H1 (cell line): ENCODE results near the gene HSF2.

Experiments
- BRCA1 ChIP-seq: IDR thresholded peaks from 2 replicates; pipeline ENCODE4 v1.6.1; 2012; ENCODE audit warnings: low read depth, low read length, improper control_type of control experiment
- EP300 ChIP-seq, 2 experiments: IDR thresholded peaks; 1 replicate in 1 of 2; 2 replicates in 1 of 2; pipeline ENCODE4 v1.6.1; 2011 to 2012; ENCODE audit warnings: low read depth in 2 of 2, low read length in 2 of 2, mild to moderate bottlenecking in 2 of 2, borderline replicate concordance in 1 of 2, inconsistent platforms in 1 of 2, moderate library complexity in 1 of 2
- EZH2 ChIP-seq: fragments of 200-600 bp; sonication (generic); IDR thresholded peaks from 2 replicates; pipeline ENCODE4 v1.7.1; 2012; ENCODE audit warnings: low read depth, mild to moderate bottlenecking, moderate library complexity, low read length, inconsistent platforms; ENCODE audit not compliant: severe bottlenecking
- FOSL1 ChIP-seq: IDR thresholded peaks from 2 replicates; pipeline ENCODE4 v1.6.1; 2011; ENCODE audit warnings: mild to moderate bottlenecking, low read depth, low read length, moderate library complexity; ENCODE audit not compliant: insufficient read depth
- POLR2AphosphoS5 ChIP-seq: IDR thresholded peaks from 2 replicates; pipeline ENCODE4 v1.6.1; 2011; ENCODE audit warnings: low read depth, low read length
- RFX5 ChIP-seq: IDR thresholded peaks from 2 replicates; pipeline ENCODE4 v1.6.1; 2011; ENCODE audit warnings: low read depth, low read length, improper control_type of control experiment, borderline replicate concordance
- ZNF274 ChIP-seq: IDR thresholded peaks from 2 replicates; pipeline ENCODE4 v1.7.0; 2012; ENCODE audit warnings: low read length, borderline replicate concordance; ENCODE audit errors: extremely low read depth
- TF ChIP-seq, protein P1 (sequence below), 3 experiments: IDR thresholded peaks; 1 replicate in 2 of 3; 2 replicates in 1 of 3; pipeline versions ENCODE4 v1.5.1 to v1.6.1; 2011; ENCODE audit warnings: low read length in 3 of 3, mild to moderate bottlenecking in 3 of 3, inconsistent platforms in 2 of 3, low read depth in 1 of 3, moderate library complexity in 1 of 3; ENCODE audit not compliant: insufficient read depth in 1 of 3; ENCODE audit errors: control extremely low read depth in 1 of 3

- TF ChIP-seq BRCA1 (no peak), EP300 (IDR thresholded peaks at IDR 0.05; ENCODE audit: borderline replicate concordance in 1 of 2, low read depth in 2 of 2, low read length in 2 of 2) (no peak), POLR2AphosphoS5 (no peak), FOSL1 (no peak), RFX5 (no peak), ZNF274 (no peak), EZH2 (no peak)
- TF ChIP-seq, protein P1, sequence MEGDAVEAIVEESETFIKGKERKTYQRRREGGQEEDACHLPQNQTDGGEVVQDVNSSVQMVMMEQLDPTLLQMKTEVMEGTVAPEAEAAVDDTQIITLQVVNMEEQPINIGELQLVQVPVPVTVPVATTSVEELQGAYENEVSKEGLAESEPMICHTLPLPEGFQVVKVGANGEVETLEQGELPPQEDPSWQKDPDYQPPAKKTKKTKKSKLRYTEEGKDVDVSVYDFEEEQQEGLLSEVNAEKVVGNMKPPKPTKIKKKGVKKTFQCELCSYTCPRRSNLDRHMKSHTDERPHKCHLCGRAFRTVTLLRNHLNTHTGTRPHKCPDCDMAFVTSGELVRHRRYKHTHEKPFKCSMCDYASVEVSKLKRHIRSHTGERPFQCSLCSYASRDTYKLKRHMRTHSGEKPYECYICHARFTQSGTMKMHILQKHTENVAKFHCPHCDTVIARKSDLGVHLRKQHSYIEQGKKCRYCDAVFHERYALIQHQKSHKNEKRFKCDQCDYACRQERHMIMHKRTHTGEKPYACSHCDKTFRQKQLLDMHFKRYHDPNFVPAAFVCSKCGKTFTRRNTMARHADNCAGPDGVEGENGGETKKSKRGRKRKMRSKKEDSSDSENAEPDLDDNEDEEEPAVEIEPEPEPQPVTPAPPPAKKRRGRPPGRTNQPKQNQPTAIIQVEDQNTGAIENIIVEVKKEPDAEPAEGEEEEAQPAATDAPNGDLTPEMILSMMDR (IDR thresholded peaks at IDR 0.05; ENCODE audit: control extremely low read depth in 1 of 3, insufficient read depth in 1 of 3, low read depth in 1 of 3, low read length in 3 of 3) = no peak
Measured at GRCh38 chr6:122452509-122452908, 53.1 kb downstream of the HSF2 start.
